H1 (cell line): ENCODE results near the gene MGAT5. TPM values are rescaled to one million over a fixed set of nuclear protein-coding genes. Genes with fewer than 3 reads are reported as not detected.

Experiments used
- CTCF ChIA-PET: fragments of 300-600 bp; sonication (Branson Sonifier 250); formaldehyde crosslinking; loops from one replicate; lab custom pipeline; 2021; ENCODE audit not compliant: partially characterized antibody; lab: Charles Lee
- POLR2A ChIA-PET: fragments of 300-600 bp; sonication (Branson Sonifier 250); formaldehyde crosslinking; loops from one replicate; lab custom pipeline; 2021; ENCODE audit warnings: inconsistent platforms; ENCODE audit not compliant: partially characterized antibody; lab: Charles Lee
- DNase-seq, 2 experiments: peaks; one replicate each; pipeline versions ENCODE4 v3.0.0 to v3.0.0-alpha.2; 2010 to 2022; ENCODE audit warnings: low spot score in 2 of 2, low read depth in 1 of 2, mixed read lengths in 1 of 2
- FAIRE-seq: peaks from 2 replicates; lab custom pipeline; 2011; peaks lifted over from hg19 to GRCh38; lab: Jason Lieb, UNC
- H2AFZ ChIP-seq: 2 replicates; pipeline ENCODE4 v1.8.1; 2012; ENCODE audit warnings: low read length, inconsistent platforms
- H2AK5ac ChIP-seq: 2 replicates; pipeline ENCODE4 v1.6.1; 2013; ENCODE audit warnings: low read depth, low read length
- H2BK120ac ChIP-seq: replicated peaks from 2 replicates; pipeline ENCODE3; 2013; ENCODE audit warnings: low read depth, low read length, inconsistent platforms
- H2BK12ac ChIP-seq: 2 replicates; pipeline ENCODE4 v1.6.1; 2013; ENCODE audit warnings: low read depth, low read length
- H2BK15ac ChIP-seq: 2 replicates; pipeline ENCODE4 v1.6.1; 2013; ENCODE audit warnings: low read length
- H2BK20ac ChIP-seq: 2 replicates; pipeline ENCODE4 v1.6.1; 2013; ENCODE audit warnings: low read length
- H2BK5ac ChIP-seq: 2 replicates; pipeline ENCODE4 v1.6.1; 2013; ENCODE audit warnings: low read depth, low read length
- H3K14ac ChIP-seq: 2 replicates; pipeline ENCODE4 v1.6.1; 2013; ENCODE audit warnings: inconsistent platforms; ENCODE audit not compliant: insufficient read length
- H3K18ac ChIP-seq: 2 replicates; pipeline ENCODE4 v1.6.1; 2013; ENCODE audit warnings: low read length; ENCODE audit errors: extremely low read depth
- H3K23ac ChIP-seq: 2 replicates; pipeline ENCODE4 v1.6.1; 2013; ENCODE audit warnings: inconsistent platforms; ENCODE audit not compliant: insufficient read length
- H3K23me2 ChIP-seq: 2 replicates; pipeline ENCODE4 v1.6.1; 2013; ENCODE audit warnings: low read depth, low read length
- H3K27ac ChIP-seq: 2 replicates; pipeline ENCODE4 v1.6.1; 2011; ENCODE audit warnings: low read depth, low read length, inconsistent platforms
- H3K27me3 ChIP-seq, 4 experiments: replicated peaks in 1 of 4; 1 replicate in 1 of 4; 2 replicates in 3 of 4; pipeline versions ENCODE4 v1.6.1 to v1.8.1; 2011 to 2013; ENCODE audit warnings: low read length in 3 of 4, mild to moderate bottlenecking in 3 of 4, inconsistent platforms in 2 of 4, mixed read lengths in 2 of 4, moderate library complexity in 1 of 4; ENCODE audit not compliant: control insufficient read depth in 3 of 4, insufficient read depth in 3 of 4; ENCODE audit errors: extremely low read depth in 1 of 4
- H3K36me3 ChIP-seq, 4 experiments: 2 replicates each; pipeline versions ENCODE4 v1.6.1 to v1.8.1; 2011 to 2013; ENCODE audit warnings: mild to moderate bottlenecking in 4 of 4, low read length in 3 of 4, moderate library complexity in 2 of 4, control low read depth in 1 of 4, inconsistent platforms in 1 of 4; ENCODE audit not compliant: insufficient read depth in 4 of 4, control insufficient read depth in 2 of 4
- H3K4ac ChIP-seq: replicated peaks from 2 replicates; pipeline ENCODE3; 2013; ENCODE audit warnings: low read length, low read depth, mixed read lengths, inconsistent platforms; ENCODE audit not compliant: insufficient read length
- H3K4me1 ChIP-seq, 4 experiments: replicated peaks in 1 of 4; 1 replicate in 1 of 4; 2 replicates in 3 of 4; pipeline versions ENCODE4 v1.6.1 to v1.8.1; 2011 to 2013; ENCODE audit warnings: low read length in 3 of 4, inconsistent platforms in 2 of 4, mixed read lengths in 1 of 4; ENCODE audit not compliant: insufficient read depth in 4 of 4, control insufficient read depth in 3 of 4
- H3K4me2 ChIP-seq, 2 experiments: 2 replicates each; pipeline versions ENCODE4 v1.6.1 to v1.8.1; 2011 to 2013; ENCODE audit warnings: low read depth in 2 of 2, low read length in 2 of 2, control low read depth in 1 of 2, inconsistent platforms in 1 of 2, mild to moderate bottlenecking in 1 of 2; ENCODE audit not compliant: insufficient read depth in 1 of 2
- H3K4me3 ChIP-seq, 4 experiments: fragments of 200-600, 300-600 bp in 1 of 4; sonication (generic), shearing (Covaris generic), sonication (Bioruptor Twin) in 1 of 4; 2 replicates each; pipeline versions ENCODE4 v1.5.1 to v1.8.1; 2011 to 2016; ENCODE audit warnings: low read length in 4 of 4, low read depth in 3 of 4, control low read depth in 2 of 4, inconsistent platforms in 2 of 4, mild to moderate bottlenecking in 2 of 4, mixed read lengths in 1 of 4, moderate library complexity in 1 of 4; ENCODE audit not compliant: insufficient read depth in 2 of 4; ENCODE audit errors: extremely low read depth in 1 of 4
- H3K56ac ChIP-seq: replicated peaks from 2 replicates; pipeline ENCODE3; 2013; ENCODE audit warnings: low read depth, mild to moderate bottlenecking, mixed read lengths, low read length, inconsistent platforms; ENCODE audit not compliant: insufficient read length
- H3K79me1 ChIP-seq: 2 replicates; pipeline ENCODE4 v1.6.1; 2013; ENCODE audit warnings: low read depth, low read length, control low read depth
- H3K79me2 ChIP-seq, 2 experiments: 2 replicates each; pipeline versions ENCODE4 v1.6.1 to v1.8.1; 2012 to 2013; ENCODE audit warnings: low read length in 2 of 2, mild to moderate bottlenecking in 2 of 2, inconsistent platforms in 1 of 2; ENCODE audit not compliant: insufficient read depth in 2 of 2, control insufficient read depth in 1 of 2
- H3K9ac ChIP-seq, 4 experiments: replicated peaks in 1 of 4; 1 replicate in 1 of 4; 2 replicates in 3 of 4; pipeline versions ENCODE4 v1.6.1 to v1.8.1; 2011 to 2013; ENCODE audit warnings: low read depth in 3 of 4, low read length in 3 of 4, control low read depth in 2 of 4, mild to moderate bottlenecking in 2 of 4, moderate library complexity in 2 of 4, inconsistent platforms in 1 of 4; ENCODE audit errors: extremely low read depth in 1 of 4
- H3K9me3 ChIP-seq, 2 experiments: 2 replicates each; pipeline versions ENCODE4 v1.6.1 to v1.8.1; 2012 to 2013; ENCODE audit warnings: mild to moderate bottlenecking in 2 of 2, moderate library complexity in 2 of 2, control low read depth in 1 of 2, inconsistent platforms in 1 of 2, low read depth in 1 of 2, low read length in 1 of 2, mixed read lengths in 1 of 2; ENCODE audit not compliant: insufficient read depth in 2 of 2
- H4K20me1 ChIP-seq, 2 experiments: replicated peaks in 1 of 2; 2 replicates each; pipeline versions ENCODE3 to v1.8.1; 2011 to 2013; ENCODE audit warnings: inconsistent platforms in 2 of 2, low read length in 2 of 2, mild to moderate bottlenecking in 1 of 2; ENCODE audit not compliant: insufficient read depth in 2 of 2, control insufficient read depth in 1 of 2
- H4K5ac ChIP-seq: 2 replicates; pipeline ENCODE4 v1.6.1; 2013; ENCODE audit warnings: low read length, low read depth, mixed read lengths, inconsistent platforms; ENCODE audit not compliant: insufficient read length
- H4K8ac ChIP-seq: 2 replicates; pipeline ENCODE4 v1.8.0; 2013; ENCODE audit warnings: mild to moderate bottlenecking, moderate library complexity, low read length, inconsistent platforms; ENCODE audit not compliant: insufficient read depth; ENCODE audit errors: extremely low read depth
- H4K91ac ChIP-seq: replicated peaks from 2 replicates; pipeline ENCODE3; 2013; ENCODE audit warnings: low read length, mixed read lengths, inconsistent platforms; ENCODE audit not compliant: insufficient read length
- MAFK ChIP-seq: IDR thresholded peaks from 2 replicates; pipeline ENCODE4 v1.6.1; 2012; ENCODE audit warnings: low read depth, mild to moderate bottlenecking, improper control_type of control experiment, low read length
- SIRT6 ChIP-seq: IDR thresholded peaks from one replicate; pipeline ENCODE4 v1.7.1; 2012; ENCODE audit warnings: low read length, inconsistent platforms
- SRF ChIP-seq: IDR thresholded peaks from 2 replicates; pipeline ENCODE4 v1.6.1; 2011; ENCODE audit warnings: mild to moderate bottlenecking, low read depth, low read length, moderate library complexity
- WGBS, 2 experiments: shearing (Covaris generic) in 1 of 2; methylation state at CpG; one replicate each; pipeline versions ENCODE4 v1.1.6 to v1.1.7; 2013 to 2015; ENCODE audit warnings: low lambda C conversion rate in 2 of 2, mixed read lengths in 2 of 2, inconsistent platforms in 1 of 2, low coverage in 1 of 2, missing lambda C conversion rate in 1 of 2; ENCODE audit not compliant: insufficient replicate concordance in 2 of 2, insufficient coverage in 1 of 2, insufficient read length in 1 of 2; ENCODE audit errors: extremely low coverage in 1 of 2, missing lambda C conversion rate in 1 of 2; 5-methylcytosine and 5-hydroxymethylcytosine counted together
- polyA plus RNA-seq, 7 experiments: library from polyadenylated mRNA; depleted of rRNA in 3 of 7; stranded (reverse) in 5 of 7; unstranded in 2 of 7; fragments of >200 nt in 5 of 7; fragments of 200-250 nt in 2 of 7; gene quantifications; 1 replicate in 5 of 7; 2 replicates in 1 of 7; 4 replicates in 1 of 7; pipeline versions ENCODE4 v1.2.1 to v1.2.3, GENCODE V29; 2011 to 2013; ENCODE audit warnings: missing spikeins in 2 of 7, mixed read lengths in 2 of 7
- total RNA-seq: library from RNA; stranded (reverse); fragmentation: NEBNext Ultra II Directional; extraction: Animal tissue kit (Norgen Biotek cat#: 25700); gene quantifications from 2 replicates; pipeline ENCODE4 v1.2.1, GENCODE V29; 2021

The MGAT5 gene
- total and polyA plus RNA-seq, 2 of the 8 experiments (the other 6 are each of a cell fraction or from before 2014, with no cell fraction given): 11.2 to 49.2 TPM

DNA sequence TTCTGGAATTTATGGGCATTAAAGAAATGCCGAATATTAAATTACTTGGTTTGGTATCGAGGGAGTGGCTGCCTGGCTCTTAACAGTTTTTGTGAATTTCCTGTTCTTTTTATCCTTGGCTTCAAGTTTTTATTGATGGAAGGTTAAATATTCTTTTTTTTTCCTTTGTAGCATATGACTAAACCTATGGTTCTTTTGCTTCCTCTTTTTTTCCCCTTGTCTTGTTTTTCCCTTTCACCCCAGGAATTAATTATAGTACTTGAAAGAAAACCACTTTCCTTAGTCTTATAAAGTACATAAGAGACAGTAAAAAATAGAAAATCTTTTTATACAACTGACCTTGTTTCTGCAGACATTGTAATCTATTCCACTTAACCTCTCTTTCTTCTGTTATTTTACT, 42.4 kb downstream of the MGAT5 start:
- H3K4me3 ChIP-seq: no peak overlapping the region
- FAIRE-seq: no peak
- no peak overlapping the region for H2AK5ac ChIP-seq
- H4K91ac ChIP-seq: no peak overlapping the region
- H3K9me3 ChIP-seq: no peaks in the 10 kb centered on the region
- H2BK5ac ChIP-seq: no peak overlapping the region
- no peak overlapping the region for H2BK12ac ChIP-seq
- no peaks in the 10 kb centered on the region; a peak in 1 of 4 replicates for H3K79me2 ChIP-seq
- no peak overlapping the region for H4K5ac ChIP-seq
- H3K4me2 ChIP-seq: no peak overlapping the region
- H3K14ac ChIP-seq: no peak overlapping the region
- no peak overlapping the region for H3K56ac ChIP-seq
- H2BK120ac ChIP-seq: no peak overlapping the region
- H2BK20ac ChIP-seq: no peak overlapping the region
- H3K36me3 ChIP-seq: no peaks in the 10 kb centered on the region
- peaks cover 0 to 5% (median 0%) of the 10 kb centered on the region in 4 experiments; a peak in 2 of 7 replicates for H3K4me1 ChIP-seq
- ChIA-PET CTCF (interaction anchor here (0.6 kb wide), 1 partner anchor 64 kb away, joined by 3 read pairs; no protein-coding TSS in a partner anchor), POLR2A (no interaction called here)
- H3K27ac ChIP-seq: no peak overlapping the region
- no peaks in the 10 kb centered on the region for H3K27me3 ChIP-seq
- H2BK15ac ChIP-seq: no peak overlapping the region
- H3K18ac ChIP-seq: no peak overlapping the region
- H3K79me1 ChIP-seq: no peaks in the 10 kb centered on the region; the same call in 1 of the 2 replicates
- no peaks in the 10 kb centered on the region for H3K23me2 ChIP-seq
- TF ChIP-seq MAFK (no peak), SRF (no peak), SIRT6 (no peak)
- TF ChIP-seq, all 59 proteins: peak for 0
- H4K8ac ChIP-seq: no peak overlapping the region
- H4K20me1 ChIP-seq: peaks cover 0 to 12% of the 10 kb centered on the region in 2 experiments
- WGBS, 2 experiments: 91% methylated on average over 2 of the region's 2 CpGs; no CpG with 5 or more reads in 1 of the 2 experiments
- no peak overlapping the region for H3K9ac ChIP-seq
- no peak overlapping the region for H3K4ac ChIP-seq
- no peak for DNase-seq
- no peak overlapping the region for H3K23ac ChIP-seq
- H2AFZ ChIP-seq: no peak overlapping the region
